Ishikawa (cell line): ENCODE results near the gene GPR12.

Source experiments
- CEBPB ChIP-seq: IDR thresholded peaks from 2 replicates; pipeline ENCODE4 v1.6.1; 2012
- CREB1 ChIP-seq: IDR thresholded peaks from 2 replicates; pipeline ENCODE4 v1.6.1; 2012; ENCODE audit warnings: low read depth
- EGR1 ChIP-seq: IDR thresholded peaks from 2 replicates; pipeline ENCODE4 v1.6.1; 2012
- RAD21 ChIP-seq: IDR thresholded peaks from 2 replicates; pipeline ENCODE4 v1.6.1; 2012; ENCODE audit warnings: low read depth
- TAF1 ChIP-seq: IDR thresholded peaks from 2 replicates; pipeline ENCODE4 v1.6.1; 2012; ENCODE audit warnings: low read depth, mild to moderate bottlenecking
- YY1 ChIP-seq: IDR thresholded peaks from 2 replicates; pipeline ENCODE4 v1.6.1; 2012; ENCODE audit warnings: low read depth
- ZBTB7A ChIP-seq: IDR thresholded peaks from 2 replicates; pipeline ENCODE4 v1.6.1; 2012; ENCODE audit warnings: low read depth
- TF ChIP-seq, protein P1 (sequence below): IDR thresholded peaks from 2 replicates; pipeline ENCODE4 v1.6.1; 2012; ENCODE audit warnings: low read depth, mild to moderate bottlenecking

DNA sequence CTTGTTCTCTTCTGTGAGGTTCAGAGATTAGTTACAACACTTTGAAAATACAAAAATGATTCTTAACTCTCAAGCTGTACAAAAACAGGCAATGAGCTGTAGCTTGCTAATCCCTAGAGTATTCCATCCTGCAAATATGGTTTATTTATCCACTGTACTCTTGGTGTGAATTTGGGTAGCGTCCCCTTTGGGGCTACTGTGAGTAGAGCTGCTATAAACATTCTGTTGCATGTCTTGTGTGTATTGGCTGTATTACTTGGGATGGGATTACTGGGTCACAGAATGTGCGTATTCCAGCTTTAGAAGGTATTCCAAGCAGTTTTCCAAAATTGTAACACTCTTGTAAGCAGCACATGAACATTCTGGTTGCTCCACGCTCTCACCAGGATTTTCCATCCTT lies 33.5 kb downstream of the GPR12 start:
- no peak for TF ChIP-seq TAF1
- no peak for TF ChIP-seq EGR1
- no peak for TF ChIP-seq CEBPB
- TF ChIP-seq, protein P1, sequence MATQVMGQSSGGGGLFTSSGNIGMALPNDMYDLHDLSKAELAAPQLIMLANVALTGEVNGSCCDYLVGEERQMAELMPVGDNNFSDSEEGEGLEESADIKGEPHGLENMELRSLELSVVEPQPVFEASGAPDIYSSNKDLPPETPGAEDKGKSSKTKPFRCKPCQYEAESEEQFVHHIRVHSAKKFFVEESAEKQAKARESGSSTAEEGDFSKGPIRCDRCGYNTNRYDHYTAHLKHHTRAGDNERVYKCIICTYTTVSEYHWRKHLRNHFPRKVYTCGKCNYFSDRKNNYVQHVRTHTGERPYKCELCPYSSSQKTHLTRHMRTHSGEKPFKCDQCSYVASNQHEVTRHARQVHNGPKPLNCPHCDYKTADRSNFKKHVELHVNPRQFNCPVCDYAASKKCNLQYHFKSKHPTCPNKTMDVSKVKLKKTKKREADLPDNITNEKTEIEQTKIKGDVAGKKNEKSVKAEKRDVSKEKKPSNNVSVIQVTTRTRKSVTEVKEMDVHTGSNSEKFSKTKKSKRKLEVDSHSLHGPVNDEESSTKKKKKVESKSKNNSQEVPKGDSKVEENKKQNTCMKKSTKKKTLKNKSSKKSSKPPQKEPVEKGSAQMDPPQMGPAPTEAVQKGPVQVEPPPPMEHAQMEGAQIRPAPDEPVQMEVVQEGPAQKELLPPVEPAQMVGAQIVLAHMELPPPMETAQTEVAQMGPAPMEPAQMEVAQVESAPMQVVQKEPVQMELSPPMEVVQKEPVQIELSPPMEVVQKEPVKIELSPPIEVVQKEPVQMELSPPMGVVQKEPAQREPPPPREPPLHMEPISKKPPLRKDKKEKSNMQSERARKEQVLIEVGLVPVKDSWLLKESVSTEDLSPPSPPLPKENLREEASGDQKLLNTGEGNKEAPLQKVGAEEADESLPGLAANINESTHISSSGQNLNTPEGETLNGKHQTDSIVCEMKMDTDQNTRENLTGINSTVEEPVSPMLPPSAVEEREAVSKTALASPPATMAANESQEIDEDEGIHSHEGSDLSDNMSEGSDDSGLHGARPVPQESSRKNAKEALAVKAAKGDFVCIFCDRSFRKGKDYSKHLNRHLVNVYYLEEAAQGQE: no peak
- TF ChIP-seq ZBTB7A: no peak
- no peak for TF ChIP-seq CREB1
- TF ChIP-seq YY1: no peak
- no peak for TF ChIP-seq RAD21
